Activated T-cell treated with anti-CD3 and anti-CD28 coated beads, Interleukin-2, amount 50 U/mL, for 48 hours (primary cell): Measurements from ENCODE around the gene C1QA.
A peak's percentile ranks its signal among the peaks of the same experiment; 100 is the strongest.

Experiments used
- DNase-seq, 2 experiments: peaks; one replicate each; pipeline ENCODE4 v3.0.0-alpha.2; 2020

The C1QA gene, protein sequence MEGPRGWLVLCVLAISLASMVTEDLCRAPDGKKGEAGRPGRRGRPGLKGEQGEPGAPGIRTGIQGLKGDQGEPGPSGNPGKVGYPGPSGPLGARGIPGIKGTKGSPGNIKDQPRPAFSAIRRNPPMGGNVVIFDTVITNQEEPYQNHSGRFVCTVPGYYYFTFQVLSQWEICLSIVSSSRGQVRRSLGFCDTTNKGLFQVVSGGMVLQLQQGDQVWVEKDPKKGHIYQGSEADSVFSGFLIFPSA

DNA sequence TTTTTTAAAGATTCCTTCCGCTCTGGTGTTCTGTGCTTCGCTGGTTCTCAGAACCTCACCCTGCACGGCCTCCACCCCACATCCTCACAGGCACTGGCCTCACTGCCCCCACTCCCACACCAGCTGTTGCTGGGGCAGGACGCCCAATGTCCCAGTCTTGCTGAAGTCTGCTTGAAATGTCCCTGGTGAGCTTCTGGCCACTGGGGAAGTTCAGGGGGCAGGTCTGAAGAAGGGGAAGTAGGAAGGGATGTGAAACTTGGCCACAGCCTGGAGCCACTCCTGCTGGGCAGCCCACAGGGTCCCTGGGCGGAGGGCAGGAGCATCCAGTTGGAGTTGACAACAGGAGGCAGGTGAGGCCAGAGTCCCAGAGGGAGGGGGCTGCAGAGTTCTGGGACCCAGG is at the start of gene C1QA:
TSS of gene C1QA (plus strand) at position 276 of the 400 bp plus-strand sequence. CDS start 989 bp downstream, outside the sequence.
- DNase-seq: no peak

DNA sequence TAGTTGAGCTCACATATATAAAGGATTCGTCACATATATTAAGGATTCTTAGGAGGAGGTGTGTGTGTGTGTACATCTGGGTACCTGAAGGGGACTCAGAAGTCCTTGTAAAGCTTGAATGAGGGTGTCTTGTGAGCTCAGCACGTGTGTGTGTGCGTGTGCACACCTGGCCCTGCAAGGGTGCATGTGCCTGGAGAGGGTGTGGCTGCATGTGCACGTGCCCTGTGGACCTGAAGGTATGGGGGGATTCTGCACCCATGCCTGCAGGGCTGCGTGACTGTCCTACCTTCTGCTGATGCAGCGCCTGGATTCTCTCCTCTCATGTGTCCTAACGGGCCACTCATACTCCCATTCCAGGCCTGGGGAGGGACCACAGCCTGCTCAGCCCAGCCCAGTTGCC is 49.2 kb upstream of the C1QA start:
- DNase-seq: no peak

DNA sequence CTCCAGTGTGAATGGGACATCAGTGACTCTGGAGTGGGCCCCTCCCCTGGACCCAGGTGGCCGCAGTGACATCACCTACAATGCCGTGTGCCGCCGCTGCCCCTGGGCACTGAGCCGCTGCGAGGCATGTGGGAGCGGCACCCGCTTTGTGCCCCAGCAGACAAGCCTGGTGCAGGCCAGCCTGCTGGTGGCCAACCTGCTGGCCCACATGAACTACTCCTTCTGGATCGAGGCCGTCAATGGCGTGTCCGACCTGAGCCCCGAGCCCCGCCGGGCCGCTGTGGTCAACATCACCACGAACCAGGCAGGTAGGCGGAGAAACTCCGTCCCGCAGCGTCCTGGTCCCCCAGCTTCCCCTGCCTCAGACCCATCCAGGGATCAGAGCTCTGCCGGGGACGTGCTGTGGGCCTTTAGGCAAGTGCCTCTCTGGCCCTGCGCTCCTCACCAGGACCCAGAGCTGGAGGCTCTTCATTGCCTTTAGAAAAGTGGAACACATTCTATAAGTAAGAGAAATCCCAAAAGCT is 47.5 kb upstream of the C1QA start:
- DNase-seq: no peak

DNA sequence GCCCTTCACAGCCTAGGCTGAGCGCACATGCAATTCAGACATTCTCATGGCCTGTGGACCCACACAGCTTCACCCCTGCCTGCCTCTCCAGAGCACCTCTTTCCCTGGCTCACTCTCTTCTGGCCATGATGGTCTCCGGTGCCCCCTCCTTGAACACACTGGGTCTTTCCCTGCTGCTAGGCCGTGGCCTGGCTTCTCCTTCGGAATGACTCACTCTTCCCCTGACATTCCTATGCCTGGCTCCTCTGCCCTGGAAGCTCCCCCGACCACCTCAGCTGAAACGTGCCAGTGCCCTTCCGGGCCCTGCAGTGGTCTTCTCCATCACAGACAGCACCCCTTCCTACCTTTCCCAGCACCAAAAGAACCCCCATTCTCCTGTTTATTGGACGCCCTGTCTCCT is 44.9 kb upstream of the C1QA start:
- DNase-seq: no peak

DNA sequence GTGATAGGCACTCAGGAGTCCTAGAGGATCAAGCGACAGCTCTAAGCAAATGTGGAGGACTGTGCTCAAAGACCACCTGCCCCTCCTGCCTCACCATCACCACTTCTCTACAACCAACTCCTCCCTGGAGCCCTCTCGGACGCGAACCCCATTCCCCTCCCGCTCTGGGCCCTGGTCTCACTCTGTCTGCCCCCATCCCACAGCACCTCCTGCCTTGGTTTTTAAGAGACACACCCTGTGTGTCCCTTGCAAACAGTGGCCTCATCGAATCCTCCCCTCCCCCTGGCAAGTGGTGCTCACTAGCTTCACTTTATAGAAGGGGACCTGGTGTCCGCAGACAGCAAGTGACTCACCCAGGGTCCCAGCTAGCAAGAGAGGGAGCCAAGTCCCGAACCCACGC is 44.4 kb upstream of the C1QA start:
- no peak for DNase-seq

DNA sequence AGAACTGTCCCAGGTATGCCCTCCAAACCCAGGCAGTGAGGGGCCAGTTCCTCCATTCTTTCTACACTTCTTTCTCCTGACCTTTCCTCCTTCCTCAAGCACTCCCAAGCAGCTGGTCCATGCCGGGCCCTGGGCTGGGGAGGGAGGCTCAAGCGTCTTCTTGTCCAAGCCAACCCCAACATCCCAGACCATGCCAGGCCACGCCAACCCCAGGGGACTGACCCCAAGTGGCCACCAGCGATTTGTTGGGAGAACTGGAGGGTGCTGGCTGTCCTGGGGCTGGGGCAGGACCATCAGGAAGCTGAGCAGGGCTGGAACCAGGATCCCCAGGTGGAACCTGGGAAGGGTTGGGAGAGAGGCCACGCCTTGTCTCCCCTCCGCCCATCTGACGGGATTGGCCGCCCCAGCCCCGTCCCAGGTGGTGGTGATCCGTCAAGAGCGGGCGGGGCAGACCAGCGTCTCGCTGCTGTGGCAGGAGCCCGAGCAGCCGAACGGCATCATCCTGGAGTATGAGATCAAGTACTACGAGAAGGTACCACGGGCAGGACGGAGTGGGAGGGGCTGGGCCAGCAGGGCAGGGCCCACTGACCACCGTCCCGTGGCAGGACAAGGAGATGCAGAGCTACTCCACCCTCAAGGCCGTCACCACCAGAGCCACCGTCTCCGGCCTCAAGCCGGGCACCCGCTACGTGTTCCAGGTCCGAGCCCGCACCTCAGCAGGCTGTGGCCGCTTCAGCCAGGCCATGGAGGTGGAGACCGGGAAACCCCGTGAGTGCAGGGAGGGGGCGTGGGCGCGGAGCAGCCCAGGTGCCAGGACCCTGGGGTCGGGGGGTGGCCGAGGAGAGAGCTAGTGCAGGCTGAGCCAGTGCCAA is 43.3 kb upstream of the C1QA start:
- no peak for DNase-seq

DNA sequence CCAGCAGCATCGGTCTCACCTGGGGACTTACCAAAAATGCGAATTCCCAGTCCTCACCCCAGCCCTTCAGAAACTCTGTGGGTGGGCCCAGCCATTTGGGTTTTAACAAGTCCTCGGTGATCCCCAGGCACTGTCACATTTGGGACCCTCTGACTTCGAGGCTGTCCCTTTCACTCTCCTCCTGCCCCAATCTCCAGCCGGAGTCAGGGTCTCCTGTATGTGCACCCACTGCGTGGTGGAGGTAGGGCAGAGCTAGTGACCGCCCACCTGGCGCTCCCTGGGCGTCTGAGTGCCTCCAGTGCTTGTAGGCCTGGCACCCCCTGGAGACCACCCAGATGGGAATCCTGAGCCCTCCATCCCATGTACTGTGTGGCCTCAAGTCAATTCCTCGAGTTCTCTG is 42.0 kb upstream of the C1QA start:
- DNase-seq: no peak

DNA sequence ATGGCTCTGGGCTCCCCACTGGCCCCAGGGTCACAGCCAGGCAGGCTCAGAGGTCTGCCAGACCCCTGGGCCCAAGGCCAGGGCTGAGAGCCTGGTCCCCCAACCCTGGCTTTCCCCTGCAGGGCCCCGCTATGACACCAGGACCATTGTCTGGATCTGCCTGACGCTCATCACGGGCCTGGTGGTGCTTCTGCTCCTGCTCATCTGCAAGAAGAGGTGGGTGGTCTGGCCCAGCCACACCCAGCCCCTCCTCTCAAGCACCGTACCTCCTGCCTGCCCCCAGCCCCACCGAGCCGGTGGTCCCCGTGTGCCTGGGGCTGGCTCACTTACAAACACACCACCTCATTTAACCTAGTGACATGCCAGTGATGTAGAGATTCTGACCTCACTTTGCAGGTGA is 41.3 kb upstream of the C1QA start:
- DNase-seq: no peak

DNA sequence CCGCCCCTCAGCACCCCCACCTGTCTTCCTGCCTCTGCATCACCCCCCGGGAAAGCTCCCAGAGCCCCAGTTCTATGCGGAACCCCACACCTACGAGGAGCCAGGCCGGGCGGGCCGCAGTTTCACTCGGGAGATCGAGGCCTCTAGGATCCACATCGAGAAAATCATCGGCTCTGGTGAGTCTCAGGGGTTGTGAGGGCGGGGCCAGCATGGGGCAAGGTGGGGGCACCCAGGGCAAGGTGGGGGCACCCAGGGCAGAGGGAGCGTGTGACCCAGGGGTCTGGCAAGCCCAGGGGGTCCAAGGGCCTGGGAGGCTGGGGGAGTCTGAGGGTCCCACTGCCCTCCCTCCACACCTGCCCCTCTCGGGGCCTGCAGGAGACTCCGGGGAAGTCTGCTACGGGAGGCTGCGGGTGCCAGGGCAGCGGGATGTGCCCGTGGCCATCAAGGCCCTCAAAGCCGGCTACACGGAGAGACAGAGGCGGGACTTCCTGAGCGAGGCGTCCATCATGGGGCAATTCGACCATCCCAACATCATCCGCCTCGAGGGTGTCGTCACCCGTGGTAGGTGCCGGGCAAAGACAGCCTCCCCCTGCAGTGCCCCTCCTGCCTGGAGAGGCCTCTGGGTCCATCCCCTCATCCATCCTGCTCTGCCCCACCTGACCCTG is 39.0 kb upstream of the C1QA start:
- DNase-seq: no peak

DNA sequence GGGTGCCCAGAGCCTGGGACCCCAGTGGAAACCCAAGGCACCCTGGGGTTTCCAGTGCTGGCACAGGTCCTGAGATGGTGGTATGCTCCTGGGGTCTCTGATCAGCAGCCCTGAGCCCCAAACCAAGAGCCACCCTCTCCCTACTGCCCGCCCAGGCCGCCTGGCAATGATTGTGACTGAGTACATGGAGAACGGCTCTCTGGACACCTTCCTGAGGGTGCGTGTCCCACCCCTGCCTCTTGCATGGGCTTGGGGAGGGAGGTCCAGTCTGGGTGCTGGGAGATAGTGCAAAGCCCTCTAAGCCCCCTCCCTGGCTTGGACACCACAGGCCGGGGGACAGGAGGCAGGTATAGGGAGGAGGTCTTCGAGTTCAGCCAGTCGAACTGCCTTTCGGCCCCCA is 38.4 kb upstream of the C1QA start:
- no peak for DNase-seq

DNA sequence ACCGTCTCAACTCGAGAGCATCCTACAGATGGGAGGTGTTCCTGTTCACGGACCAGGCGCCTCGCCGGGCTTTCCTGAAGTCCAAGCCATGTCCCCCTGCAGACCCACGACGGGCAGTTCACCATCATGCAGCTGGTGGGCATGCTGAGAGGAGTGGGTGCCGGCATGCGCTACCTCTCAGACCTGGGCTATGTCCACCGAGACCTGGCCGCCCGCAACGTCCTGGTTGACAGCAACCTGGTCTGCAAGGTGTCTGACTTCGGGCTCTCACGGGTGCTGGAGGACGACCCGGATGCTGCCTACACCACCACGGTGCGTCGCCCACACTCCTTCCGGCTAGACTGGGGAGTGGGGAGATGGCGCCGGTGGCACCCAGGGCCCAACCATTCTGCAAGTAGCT is 37.7 kb upstream of the C1QA start:
- no peak for DNase-seq

DNA sequence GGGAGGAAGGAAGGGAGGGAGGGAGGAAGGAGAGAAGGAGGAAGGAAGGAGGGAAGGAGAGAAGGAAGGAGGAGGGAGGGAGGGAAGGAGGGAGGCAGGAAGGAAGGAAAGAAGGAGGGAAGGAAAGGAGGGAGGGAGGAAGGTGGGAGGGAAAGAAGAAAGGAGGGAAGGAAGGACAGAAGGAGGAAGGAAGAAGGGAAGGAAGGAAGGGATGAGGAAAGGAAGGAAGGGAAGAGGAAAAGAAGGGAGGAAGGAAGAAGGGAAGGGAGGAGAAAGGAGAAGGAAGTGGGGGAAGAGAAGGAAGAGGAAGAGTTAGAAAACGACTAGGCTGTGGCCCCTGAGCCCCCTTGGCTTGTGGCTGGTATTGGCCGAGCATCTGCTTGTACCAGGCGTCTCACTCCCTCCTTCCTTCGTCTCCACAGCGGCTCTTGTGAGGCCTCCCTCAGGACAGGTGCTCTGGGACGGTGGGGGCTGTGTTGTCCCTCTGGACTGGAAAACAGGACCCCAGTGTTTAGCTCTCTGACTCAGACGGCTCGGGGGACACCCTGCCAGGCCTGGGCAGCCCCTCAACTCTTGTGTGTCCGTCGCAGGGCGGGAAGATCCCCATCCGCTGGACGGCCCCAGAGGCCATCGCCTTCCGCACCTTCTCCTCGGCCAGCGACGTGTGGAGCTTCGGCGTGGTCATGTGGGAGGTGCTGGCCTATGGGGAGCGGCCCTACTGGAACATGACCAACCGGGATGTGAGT is 36.2 kb upstream of the C1QA start:
- no peak for DNase-seq

DNA sequence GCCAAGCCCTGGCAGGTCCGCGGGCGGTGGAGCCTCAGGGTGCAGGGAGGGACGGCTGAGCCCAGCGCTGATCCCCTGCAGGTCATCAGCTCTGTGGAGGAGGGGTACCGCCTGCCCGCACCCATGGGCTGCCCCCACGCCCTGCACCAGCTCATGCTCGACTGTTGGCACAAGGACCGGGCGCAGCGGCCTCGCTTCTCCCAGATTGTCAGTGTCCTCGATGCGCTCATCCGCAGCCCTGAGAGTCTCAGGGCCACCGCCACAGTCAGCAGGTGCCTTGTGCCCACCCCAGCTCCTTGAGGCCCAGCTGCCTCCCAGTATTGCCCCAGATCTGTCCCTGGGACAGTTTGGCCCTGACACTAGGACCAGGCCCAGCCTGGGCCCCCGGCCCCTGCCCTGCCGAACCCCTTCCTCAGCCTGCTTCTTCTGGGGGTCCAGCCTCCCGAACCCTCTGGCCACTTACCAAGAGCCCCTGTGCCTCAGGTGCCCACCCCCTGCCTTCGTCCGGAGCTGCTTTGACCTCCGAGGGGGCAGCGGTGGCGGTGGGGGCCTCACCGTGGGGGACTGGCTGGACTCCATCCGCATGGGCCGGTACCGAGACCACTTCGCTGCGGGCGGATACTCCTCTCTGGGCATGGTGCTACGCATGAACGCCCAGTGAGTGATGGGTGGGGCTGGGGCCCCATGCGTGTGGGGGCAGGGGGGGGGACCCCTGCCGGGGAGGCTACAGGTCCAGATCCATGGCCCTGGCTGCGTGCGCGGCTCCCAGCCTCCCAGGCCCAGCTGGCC is 35.4 kb upstream of the C1QA start:
- no peak for DNase-seq

DNA sequence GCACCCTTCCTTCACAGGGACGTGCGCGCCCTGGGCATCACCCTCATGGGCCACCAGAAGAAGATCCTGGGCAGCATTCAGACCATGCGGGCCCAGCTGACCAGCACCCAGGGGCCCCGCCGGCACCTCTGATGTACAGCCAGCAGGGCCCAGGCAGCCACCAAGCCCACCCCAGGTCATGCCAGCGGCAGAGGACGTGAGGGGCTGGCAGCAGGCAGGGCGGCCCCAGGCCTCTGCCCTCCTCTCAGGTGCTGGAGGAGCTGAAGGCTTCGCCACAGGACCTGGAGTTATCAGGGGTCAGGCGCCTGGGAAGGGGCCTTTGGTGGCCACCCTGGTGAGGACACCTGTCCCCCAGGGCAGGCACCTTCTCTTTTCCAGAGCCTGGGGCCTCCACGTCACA is 34.8 kb upstream of the C1QA start:
- DNase-seq: no peak

DNA sequence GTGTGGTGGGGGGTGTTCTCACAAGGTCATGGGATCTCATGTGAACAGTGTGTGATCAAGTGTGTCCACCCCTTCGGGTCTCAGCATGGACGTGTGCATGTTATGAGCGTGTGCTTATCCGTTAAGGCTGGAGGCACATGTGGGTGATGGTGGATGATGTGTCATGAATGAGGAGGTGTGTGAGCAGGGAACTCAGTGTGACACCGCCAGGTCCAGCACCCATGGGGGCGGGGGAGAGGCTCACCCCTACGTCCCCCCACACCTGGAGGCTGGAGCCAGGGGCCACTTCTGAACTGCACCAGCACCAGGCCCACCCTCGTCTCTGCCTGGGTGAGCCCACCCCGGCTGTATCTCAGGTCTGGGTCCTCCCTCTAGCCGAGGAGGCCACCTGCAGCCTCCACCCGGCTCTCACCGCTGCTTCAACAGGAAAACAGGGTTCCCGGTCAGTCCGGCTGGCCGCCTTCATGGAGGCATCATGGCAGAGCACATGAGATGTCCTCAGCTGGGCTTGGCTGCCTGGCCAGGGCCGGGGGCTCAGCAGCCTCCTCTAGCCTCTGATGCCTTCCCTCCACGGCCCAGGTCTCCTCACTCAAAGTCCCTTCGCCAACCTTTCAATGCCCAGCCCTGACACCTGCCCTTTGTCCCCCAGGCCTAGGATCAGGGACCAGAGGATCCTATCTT is 34.2 kb upstream of the C1QA start:
- no peak for DNase-seq

DNA sequence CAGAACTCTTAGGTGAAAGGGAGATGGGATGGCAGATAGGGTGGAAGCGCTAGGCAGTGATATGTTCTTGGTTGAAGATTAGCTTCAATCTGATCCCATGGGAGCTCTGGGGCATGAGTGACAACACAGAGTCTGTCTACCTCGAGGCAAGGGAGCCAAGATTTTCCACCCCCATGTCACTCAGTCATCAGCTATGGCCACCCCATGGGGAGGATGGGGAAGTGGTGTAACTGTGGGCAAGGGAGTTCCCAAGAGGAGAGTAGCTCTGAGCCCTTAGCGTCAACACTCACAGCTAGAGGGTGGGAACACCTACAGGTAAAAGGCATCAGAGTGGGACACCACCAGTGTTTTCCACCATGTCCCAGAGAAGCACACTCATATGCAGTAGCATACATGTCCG is 30.3 kb upstream of the C1QA start:
- DNase-seq: no peak

DNA sequence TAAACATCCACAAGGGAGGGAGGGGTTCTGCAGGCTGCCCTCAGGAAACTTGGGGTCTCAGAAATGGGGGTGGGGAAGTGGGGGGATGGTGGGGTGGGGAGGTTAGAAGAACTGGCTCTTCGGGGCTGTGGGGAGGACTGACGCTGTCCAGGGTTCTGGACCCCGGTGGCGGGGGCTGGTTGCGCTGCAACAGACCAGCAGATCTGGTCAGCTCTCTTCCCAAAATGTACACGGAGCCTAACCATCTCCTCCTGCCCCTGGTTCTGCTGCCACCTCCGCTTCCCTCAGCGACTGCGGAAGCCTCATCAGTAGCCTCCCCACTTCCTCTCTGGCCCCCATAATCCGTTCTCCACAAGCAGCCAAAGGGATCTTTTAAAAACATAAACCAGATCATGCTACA is 29.3 kb upstream of the C1QA start:
- DNase-seq: no peak

DNA sequence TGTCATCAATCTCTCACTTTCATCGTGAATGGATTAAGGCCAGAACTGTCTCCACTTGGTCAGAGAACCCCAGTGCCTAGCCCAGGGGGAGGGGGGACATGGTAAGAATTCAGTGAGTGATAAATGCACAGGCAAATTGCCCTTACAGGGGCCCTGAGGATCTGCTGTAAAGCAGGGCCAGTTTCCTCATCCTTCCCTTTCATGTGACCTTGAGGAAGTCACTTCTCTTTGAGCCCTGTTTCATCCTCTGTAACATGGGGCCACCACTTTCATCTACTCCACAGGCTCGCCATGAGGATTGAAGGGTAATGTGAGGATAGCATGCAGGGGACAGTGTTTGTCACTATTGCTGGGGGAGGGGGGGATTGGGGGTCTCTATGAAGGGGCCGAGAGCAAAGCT is 28.1 kb upstream of the C1QA start:
- no peak for DNase-seq

DNA sequence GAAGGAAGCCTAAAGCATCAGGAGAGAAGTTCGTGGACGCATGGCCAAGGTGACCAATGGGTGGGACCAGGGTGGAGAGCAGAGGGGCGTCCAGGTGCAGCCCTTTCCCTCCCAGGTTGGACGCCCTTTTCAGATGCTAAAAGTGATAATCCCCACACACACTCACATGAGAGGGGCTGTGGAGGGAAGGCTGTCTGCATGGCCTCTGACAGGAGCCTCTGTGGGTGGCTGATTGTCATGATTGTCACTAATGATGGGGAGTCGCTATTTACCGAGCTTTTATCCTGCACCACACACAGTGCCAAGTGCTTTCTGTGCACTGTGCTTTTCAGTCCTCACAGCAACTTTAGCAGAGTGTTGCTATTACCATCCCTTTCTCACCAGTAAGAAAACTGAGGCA is 27.1 kb upstream of the C1QA start:
- no peak for DNase-seq

DNA sequence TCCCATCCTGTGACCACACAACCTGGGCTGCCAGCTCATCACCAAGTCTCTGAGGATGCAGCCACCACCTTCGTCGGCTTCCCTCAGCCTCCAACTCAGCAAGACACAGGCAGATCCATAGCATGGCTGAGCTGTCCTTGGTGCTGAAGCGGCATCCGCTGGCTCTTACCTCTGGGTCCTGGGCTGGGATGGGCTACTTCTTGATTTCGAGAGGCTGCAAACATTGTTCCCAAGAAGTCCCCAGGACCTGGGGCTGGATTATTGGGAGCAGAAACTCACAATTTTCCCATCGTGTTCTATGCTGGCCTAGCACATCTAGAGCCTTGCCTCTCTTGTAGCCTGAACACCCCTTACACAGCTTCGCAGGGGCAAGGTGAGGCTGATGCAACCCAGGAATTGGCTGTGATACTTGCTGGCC is 24.9 kb upstream of the C1QA start:
- peak; percentile 41 to 45 for DNase-seq
